ENCODE data around the gene SHC3.

The SHC3 gene

DNA sequence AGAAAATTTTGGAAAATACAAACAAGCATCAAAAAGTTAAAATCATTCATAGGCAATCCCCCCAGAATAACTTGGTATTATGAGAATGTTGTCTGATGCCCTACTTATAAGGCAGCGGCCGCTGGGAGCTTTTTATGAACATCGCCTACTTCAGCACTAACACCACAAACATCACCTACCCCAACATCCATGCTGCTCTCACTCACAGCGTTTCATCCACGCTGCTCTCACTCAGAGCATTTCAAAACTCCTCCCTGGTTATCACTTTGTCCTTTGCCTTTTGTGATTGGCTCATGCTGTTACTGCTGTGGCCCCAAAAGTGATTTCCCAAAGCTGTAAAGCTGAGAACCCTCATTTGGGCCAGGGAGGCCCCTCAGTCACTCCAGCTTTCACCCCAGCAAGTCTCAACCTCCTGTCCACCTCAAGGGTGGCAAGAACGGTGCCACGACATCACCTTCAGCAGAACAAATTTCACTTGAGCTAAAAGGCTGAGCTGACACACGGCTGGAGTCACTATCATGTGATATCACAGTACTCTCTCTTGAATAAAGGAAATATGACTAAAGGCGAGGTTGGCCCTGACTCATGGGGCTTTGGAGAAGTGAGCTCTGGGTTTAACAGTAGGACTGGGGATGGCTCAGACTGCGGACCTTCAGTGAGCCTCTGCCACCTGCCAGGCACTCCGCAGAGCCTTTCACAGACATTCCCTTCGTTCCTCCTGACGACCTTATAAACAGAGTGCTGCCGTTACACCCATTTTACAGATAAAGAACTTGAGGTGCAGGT is 25.2 kb downstream of the SHC3 start:
- DNase-seq = no peak

DNA sequence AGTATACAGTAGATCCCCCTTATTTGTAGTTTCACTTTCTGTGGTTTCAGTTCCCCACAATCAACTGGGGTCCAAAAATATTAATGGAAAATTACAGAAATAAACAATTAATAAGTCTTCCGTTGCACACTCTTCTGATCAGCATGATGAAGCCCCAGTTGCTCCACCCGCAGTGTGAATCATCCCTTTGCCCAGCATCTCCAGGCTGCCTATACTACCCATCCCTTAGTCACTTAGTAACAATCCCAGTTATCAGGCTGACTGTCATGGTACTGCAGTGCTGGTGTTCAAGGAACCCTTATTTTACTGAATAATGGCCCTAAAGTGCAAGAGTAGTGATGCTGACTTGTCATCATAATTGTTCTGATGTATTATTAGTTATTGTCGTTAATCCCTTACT is 28.9 kb downstream of the SHC3 start:
- DNase-seq = no peak

DNA sequence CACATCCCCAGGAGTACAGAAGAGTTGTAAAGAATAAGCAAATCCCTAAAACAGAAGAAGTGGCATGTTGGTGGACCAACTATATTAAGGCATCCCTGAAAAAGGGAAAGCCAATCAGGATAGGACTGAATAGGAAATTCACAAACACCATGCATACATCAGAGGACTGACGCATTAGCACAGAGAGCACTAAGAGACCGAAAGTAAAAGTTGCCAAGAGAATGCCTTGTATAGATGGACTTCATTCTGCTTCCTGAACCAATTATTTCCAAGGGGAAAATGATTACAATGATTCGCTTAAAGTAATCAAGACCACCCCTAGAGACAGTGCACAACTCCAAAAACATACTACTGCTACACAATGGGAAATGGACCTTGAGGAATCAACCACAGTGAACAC is 33.5 kb downstream of the SHC3 start:
- DNase-seq = no peak

DNA sequence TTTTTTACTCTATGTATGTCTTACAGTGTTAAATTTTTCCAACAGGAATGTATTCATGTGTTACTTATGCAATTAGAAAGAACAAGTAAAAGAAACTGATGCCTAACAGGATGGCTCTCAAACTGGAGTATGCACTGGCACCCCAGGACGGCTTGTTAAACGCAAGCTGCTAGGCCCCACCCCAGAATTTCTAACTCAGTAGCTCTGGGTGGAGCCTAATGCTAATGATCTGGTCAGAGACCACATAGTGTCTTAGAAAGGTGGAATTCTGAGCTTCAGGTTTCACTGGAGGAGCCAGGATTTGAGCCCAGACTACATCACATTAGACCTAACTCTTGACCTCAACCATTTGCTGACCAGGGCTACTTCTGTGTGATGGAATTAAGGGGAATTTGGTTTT is 34.4 kb downstream of the SHC3 start:
- no peak for DNase-seq

DNA sequence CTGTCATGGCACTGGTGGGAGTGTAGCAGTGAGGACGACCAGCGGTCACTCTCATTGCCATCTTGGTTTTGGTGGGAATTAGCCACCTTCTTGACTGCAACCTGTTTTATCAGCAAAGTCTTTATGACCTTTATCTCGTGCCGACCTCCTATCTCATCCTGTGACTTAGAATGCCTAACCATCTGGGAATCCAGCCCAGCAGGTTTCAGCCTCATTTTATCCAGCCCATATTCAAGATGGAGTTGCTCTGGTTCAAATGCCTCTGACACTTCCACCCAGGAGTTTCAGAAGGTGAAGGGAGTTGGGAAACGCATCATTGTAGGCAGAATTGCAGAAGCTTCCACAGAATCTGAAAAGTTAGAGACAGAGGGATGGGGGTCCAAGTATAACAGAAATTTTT is 35.4 kb downstream of the SHC3 start:
- DNase-seq = no peak

DNA sequence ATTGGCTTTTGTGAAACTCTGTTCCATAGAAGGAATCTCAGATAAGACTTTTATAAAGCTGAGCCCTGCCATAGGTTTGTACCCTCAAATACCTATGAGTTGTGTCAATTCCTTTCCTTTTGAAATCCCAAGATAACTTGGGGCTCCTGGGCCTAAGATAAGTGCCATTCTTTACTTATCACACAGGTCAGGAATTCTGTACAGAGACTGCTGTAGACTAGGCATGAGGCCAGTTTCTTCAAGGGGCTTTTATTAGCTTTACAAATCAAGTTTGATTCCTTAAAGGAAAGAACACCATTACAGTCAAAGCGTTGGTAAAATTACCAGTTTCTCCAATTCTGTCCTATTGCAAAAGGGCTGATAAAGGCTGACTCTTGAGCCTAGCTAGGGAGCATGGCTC is 39.2 kb downstream of the SHC3 start:
- DNase-seq = no peak

DNA sequence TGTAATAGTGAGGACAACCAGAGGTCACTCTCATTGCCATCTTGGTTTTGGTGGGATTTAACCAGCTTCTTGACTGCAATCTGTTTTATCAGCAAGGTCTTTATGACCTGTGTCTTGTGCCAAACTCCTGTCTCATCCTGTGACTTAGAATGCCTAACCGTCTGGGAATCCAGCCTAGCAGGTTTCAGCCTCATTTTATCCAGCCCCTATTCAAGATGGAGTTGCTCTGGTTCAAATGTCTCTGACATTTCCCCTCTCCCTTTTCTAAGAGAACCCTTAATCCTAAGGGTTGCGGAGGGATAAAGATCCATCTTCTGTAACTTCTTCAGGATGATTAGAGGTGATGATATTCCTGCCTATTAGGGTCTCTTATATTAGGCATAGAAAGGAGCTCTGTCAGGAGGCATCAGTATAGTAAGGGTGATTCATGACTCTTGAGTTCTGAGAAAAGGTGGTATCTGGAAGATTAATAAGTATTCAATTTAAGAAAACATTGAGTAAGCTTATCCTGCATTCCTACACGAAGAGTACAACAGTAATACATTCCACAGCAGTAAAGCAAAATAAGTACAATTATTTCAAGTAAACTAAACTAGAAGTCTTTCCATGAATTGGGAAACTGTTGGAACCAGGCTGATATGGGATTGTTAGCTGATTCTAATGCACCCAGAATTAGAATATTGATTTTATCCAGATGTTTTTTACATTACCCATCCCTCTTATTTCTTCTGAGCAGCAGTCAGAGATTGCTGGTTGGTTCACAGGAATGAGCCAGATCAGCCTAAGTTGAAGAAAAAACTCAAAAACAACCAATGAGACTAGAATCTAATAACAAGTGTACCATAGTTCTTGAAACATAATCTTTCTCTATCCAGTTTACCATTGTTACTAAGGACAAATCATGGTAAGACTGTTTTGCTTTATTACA is 39.9 kb downstream of the SHC3 start:
- no peak for DNase-seq

DNA sequence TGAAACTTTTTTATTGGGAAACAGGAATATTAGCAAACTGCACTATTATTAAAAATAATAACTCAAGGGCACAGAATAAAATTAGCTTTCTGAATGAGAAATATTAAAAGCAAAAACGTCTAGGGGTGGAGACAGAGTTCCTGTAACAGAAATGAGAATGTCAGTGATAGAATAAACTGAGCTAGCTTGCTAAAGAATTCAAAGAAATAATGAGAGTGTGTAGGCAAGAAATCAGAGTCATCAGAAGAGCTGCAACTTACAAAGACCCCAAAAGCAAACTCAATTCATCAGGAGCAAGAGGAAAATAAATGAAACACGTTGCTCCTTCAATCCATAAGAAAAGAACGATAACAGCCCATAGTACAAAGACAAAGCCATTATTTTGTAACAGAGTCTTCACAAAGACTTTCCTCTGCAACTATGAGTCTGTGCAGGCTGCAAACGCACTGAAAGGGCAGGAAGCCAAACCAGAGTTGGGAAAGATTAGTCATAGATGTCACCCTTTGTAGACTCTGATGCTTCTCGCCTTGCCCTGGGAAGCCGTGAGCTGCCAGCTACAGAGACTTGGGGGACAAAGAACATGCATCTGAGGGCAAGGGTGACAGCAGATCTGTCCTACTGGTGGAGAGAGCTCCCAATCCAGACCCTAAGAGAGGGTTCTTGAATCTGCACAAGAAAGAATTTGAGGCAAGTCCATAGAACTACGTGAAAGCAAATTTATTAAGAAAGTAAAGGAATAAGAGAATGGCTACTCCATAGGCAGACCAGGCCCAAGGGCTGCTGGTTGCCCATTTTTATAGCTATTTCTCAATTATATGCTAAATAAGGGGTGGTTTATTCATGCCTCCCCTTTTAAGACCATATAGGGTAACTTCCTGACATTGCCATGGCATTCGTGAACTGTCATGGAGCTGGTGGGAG is 40.8 kb downstream of the SHC3 start:
- no peak for DNase-seq

DNA sequence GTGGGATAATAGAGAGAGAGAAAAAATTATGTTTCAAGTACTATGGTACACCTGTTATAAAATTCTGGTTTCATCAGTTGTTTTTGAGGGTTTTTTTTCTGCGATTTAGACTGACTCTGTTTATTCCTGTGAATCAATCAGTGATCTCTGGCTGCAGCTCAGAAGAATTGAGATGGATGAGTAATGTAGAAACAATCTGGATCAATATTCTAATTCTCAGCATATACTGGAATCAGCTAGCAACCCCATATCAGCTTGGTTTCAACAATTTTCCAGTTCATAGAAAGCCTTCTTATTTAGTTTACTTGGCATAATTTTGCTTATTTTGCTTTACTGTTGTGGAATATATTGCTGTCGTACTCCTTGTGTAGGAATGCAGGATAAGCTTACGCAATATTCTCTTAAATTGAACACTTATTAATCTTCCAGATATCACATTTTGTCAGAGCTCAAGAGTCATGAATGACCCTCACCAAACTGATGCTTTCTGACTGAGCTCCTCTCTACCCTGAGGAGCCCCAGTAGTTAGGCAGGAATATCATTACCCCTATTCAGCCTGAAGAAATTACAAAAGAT is 42.9 kb downstream of the SHC3 start:
- no peak for DNase-seq

DNA sequence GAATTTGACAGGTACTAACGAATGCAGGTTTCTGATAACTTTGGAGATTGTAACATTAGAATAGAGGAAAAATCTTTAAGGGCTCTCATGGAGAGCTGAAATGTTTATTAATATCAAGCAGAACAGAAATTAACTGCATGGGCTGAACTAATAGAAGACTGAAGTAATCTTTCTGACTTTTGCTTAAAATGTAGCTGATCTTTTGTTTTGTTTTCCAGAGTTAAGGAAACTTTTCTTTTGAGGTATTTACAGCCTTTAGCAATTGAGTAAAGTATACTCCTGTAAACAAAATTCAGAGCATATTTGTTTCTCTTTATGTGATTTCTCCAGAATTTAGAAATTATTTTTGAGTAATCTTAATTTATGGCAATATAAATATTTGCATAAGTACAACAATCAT is 43.9 kb downstream of the SHC3 start:
- DNase-seq = no peak

DNA sequence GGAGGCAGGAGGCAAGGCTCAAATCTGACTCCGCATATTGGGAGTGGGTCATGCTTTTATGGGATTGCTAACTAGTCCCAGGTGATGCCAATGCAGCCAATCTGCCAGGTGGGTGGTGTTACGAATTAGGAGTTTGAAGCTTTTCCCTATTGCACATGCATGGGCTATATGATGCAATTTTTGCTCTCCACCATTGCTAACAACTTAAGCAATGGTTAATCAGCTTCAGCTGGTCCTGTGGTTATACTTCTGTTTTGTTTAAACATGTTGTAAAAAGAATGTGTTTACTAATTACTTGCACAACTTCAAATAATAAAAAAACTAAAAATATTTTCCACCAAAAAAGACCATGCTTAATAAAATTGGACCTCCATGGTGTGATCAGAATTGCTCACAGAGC is 55.7 kb downstream of the SHC3 start:
- no peak for DNase-seq

DNA sequence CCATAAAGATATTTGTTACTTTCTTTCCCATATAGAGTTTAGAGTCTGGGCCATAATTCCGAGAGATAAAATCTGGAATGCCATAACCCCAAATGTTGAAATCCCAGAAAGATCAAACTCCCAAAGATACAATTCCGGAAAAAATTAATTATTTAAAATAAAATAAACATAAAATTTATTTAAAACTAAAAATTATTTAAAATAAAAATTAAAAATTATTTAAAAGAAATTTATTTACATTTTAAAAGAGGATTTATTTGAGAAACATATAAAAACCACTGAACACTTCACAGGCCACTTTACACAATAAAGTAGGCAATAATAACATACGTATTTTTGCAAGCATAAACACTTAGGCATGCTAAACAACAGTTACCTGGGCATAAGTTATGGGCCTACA is 57.9 kb downstream of the SHC3 start:
- no peak for DNase-seq

DNA sequence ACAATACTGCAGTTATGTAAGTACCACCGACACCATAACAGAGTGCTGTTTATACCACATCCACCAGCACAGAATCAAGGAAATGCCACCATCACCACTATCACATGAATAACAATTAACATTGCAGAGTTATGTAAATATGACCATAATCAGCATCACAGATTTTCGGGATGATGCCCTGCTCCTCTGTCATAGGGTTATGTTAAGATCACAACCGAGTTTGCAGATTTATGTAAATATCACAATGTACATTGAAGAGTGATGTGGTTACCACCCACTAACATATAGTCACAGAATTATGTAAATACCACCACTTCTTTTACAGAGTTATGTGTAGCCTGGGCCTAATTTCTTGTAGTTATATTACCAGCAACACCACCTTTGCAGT is 61.8 kb downstream of the SHC3 start:
- DNase-seq = no peak

DNA sequence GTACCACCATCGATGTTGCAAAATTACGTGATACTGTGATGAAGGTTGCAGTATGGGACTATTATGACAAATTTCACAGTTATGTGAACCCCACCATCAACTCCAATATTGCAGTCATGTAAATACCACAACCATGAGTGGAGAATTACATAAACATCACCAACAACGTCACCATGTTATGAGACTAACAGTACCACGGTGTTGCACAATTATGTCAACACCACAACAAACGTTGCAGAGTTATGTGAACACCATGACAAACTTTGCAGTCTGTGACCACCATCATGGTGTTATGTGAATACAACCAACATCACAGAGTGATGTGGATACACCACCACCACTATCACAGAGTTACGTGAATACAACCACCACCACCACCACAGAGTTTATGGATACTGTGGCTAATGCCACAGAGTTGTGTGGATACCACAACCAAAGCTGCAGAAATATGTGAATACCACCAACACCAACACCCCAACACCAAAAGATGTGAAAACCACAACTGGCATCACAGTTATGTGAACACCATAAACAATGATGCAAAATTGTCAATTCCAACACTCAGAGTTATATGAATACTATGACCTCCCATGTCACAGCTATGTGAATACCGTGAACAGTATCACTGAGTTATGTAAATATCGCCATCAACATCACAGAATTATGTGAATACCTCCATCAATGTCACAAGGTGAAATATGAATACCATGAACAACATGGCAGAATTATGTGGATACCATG is 62.4 kb downstream of the SHC3 start:
- DNase-seq = no peak

DNA sequence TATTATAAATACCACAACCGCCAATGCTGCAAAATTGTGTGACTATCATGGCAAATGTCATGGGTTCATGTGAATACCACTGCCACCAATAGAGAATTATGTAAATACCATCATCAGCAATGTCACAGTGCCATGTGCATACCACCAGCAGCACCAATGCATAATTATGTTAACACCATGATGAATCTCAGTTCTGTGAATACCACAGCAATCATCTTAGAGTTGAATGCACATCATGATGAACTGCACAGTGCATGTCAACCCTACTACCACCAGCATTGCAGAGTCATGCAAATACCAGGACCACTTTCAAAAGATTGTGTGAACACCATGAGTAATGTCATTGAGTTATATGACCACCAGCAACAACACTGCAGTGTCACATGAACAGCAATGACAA is 63.2 kb downstream of the SHC3 start:
- no peak for DNase-seq

DNA sequence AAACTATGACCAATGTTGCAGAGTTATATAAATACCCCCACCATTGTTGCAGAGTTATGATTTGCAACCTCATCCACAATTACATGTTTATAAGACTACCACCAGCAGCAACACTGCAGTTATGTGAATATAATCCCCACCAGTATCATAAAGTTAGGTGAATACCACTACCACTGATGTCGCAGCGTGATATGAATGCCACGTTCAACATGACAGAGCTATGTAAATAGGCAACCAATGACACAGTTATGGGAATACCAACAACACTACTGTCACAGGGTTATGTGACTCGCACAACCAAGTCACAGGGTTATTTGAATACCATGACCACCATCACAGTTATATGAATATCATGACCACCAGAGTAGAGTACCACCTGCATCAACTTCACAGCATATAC is 63.9 kb downstream of the SHC3 start:
- no peak for DNase-seq

DNA sequence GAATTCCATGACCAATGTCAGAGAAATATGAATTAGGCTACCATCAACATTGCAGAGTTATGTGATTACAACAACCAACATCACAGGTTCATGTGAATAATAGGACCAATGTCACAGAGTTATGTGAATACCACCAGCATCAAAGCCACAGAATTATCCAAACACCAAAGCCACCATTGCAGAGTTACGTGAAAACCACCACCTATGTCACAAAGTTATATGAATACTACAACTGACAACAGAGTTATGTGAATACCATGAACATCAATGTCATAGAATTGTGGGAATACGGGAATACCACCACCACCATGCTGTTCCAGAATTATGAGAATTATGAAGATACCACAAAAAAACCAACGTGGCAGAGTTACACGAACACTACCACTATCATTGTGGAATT is 64.8 kb downstream of the SHC3 start:
- DNase-seq = no peak

DNA sequence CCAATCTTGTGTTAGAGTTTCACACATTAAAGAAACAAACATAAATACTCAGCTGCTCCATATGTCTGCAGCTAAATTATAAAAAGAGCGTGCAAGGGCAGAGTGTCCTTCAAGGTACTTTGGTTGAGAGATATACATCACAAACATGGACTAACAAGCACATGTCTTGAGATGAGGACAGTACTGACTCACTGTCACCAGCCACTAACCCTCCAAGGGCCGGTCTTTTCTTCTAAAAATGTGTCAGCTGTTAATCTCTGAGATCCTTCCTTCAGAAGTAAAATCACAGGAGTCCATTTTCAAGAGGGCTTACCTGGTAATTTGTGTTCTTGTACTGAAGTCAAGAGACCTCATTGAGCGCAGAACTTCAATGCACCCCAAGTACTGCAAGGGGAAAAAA is 66.4 kb downstream of the SHC3 start:
- no peak for DNase-seq

DNA sequence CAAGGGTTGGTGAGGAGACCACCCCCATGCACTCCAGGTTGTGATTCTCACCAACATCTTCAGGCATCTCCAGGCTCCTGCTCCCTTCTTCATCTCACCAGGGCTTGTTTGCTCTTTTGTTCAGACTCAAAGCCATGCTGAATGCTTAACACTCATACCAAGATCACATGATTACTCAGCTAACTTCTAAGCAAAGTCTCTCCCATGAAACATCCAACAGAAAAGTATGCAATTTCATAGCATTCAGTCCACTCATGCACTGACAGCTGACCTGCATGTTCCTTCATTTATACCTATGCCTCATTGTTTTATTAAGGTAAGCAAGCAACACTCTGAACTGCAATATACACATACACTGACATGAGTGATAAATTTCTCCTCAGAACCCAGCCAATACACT is 69.0 kb downstream of the SHC3 start:
- no peak for DNase-seq

DNA sequence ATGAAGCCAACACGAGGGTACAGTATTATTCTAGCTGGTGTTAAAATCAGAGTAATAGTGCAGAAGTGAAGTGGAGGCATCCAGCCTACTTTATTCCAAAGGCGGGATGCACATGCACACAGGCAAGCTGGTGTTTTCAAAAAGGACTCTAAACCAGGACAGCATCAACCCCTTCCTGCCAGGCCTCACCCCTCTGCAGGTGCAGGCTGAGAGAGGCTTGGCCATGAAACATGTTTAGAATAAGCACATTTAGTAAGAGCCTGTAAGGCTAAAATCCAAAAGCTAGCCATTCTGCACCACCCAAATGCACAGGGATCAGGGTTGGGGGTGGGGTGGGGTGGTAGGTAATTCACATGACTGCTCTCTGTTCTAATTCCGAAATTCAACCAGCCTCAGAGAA is 71.2 kb downstream of the SHC3 start:
- no peak for DNase-seq

DNA sequence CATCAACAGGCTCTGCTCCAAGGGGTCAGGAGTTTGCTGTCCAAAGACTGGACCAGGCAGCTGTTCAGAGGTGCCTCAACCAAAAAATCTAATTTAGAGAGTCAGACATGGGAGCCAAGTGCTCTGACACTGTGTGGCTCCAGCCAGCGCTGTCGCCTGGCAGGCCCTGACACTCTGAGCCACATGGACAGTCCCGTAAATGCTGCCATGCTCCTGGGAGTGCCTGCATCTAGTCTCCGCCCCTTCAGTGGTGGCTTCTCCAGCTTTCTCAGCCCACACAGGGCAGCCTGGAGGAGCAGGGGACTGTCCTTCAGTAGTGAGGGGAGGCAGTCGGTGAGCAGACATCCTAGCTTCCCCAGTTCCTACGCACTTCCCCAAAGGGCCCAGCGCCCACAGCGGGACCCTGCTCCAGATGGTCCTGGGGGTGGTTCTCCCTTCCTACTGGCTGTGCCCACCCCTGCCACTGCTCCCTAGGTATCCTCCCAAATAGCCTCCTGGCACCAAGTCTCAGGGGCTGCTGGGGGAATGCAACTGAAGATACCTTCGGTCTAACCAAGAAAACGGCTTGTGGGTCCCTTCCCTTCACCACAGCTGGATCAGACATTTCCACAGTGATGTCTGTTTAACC is 72.3 kb downstream of the SHC3 start:
- no peak for DNase-seq

DNA sequence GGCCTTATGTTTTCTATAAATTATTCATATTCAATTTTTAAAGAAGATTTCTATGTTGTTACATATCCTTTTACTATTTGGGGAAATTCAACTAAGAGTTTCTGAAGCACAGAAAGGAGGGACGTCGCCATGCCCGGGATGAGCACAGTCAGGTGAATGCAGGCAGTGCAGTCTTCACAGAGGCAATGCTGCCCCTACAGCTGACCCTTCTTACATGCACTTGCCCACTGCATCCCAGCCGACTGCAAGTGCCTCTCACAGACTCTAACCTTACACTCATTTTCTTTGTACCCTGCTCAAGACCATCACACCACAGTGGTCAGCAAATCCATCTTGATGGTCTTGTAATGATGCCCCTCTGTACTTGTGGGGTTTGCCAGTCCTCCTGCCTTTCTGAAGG is 73.8 kb downstream of the SHC3 start:
- DNase-seq = no peak

All from GF-D8 (cell line).